ENCODE measurements around the gene GP9.

The GP9 gene

GRCh38 chr3:129045675-129046036 is 14.9 kb upstream of the GP9 start:
- no peak overlapping the region for H3K4me2 ChIP-seq (ENCODE audit: low read depth, low read length, poor library complexity, severe bottlenecking)
- no peak overlapping the region for H2AFZ ChIP-seq (ENCODE audit: low read length)
- H3K9me2 ChIP-seq (replicated peaks; ENCODE audit: low read depth, low read length) = no peaks in the 10 kb centered on the region
- no peaks in the 10 kb centered on the region for H3K79me2 ChIP-seq (ENCODE audit: insufficient read depth, low read length)
- no peak overlapping the region for H3K9ac ChIP-seq (ENCODE audit: low read depth, low read length, poor library complexity, severe bottlenecking)
- H3K9me3 ChIP-seq (ENCODE audit: insufficient read depth, low read depth, low read length) = peaks cover 7% of the 10 kb centered on the region; the same call in 1 of the 2 replicates
- H3K36me3 ChIP-seq (ENCODE audit: insufficient read depth, low read length) = no peaks in the 10 kb centered on the region
- H4K20me1 ChIP-seq (ENCODE audit: insufficient read depth, low read length, poor library complexity, severe bottlenecking) = no peaks in the 10 kb centered on the region
- no peaks in the 10 kb centered on the region for H3K27me3 ChIP-seq (ENCODE audit: insufficient read depth, low read length, poor library complexity, severe bottlenecking)
- H3K4me1 ChIP-seq (ENCODE audit: insufficient read depth, low read length, poor library complexity, severe bottlenecking) = no peaks in the 10 kb centered on the region
- TF ChIP-seq EZH2phosphoT487 (IDR thresholded peaks at IDR 0.05; ENCODE audit: borderline replicate concordance) (no peak), CTCF (conservative IDR thresholded peaks at IDR 0.05; ENCODE audit: low read length) (no peak)
- H3F3A ChIP-seq (ENCODE audit: low read depth) = no peaks in the 10 kb centered on the region
- no peak overlapping the region for H3K4me3 ChIP-seq (ENCODE audit: low read length, poor library complexity, severe bottlenecking)

GRCh38 chr3:129046037-129046731 is 14.4 kb upstream of the GP9 start:
- Histone ChIP-seq H3K27me3 (ENCODE audit: insufficient read depth, low read length, poor library complexity, severe bottlenecking) (no peaks in the 10 kb centered on the region), H3K9me2 (replicated peaks; ENCODE audit: low read depth, low read length) (no peaks in the 10 kb centered on the region), H2AFZ (ENCODE audit: low read length) (no peak overlapping the region), H3K4me2 (ENCODE audit: low read depth, low read length, poor library complexity, severe bottlenecking) (no peak overlapping the region), H3K9me3 (ENCODE audit: insufficient read depth, low read depth, low read length) (peaks cover 7% of the 10 kb centered on the region; the same call in 1 of the 2 replicates), H3K9ac (ENCODE audit: low read depth, low read length, poor library complexity, severe bottlenecking) (no peak overlapping the region), H3K79me2 (ENCODE audit: insufficient read depth, low read length) (no peaks in the 10 kb centered on the region), H3K36me3 (ENCODE audit: insufficient read depth, low read length) (no peaks in the 10 kb centered on the region), H3K4me1 (ENCODE audit: insufficient read depth, low read length, poor library complexity, severe bottlenecking) (no peaks in the 10 kb centered on the region), H4K20me1 (ENCODE audit: insufficient read depth, low read length, poor library complexity, severe bottlenecking) (no peaks in the 10 kb centered on the region), H3F3A (ENCODE audit: low read depth) (no peaks in the 10 kb centered on the region), H3K4me3 (ENCODE audit: low read length, poor library complexity, severe bottlenecking) (no peak overlapping the region)
- TF ChIP-seq EZH2phosphoT487 (IDR thresholded peaks at IDR 0.05; ENCODE audit: borderline replicate concordance) = no peak
- no peak for TF ChIP-seq CTCF (conservative IDR thresholded peaks at IDR 0.05; ENCODE audit: low read length)

- H2AFZ ChIP-seq (ENCODE audit: low read length) = no peak overlapping the region
- no peaks in the 10 kb centered on the region for H3K27me3 ChIP-seq (ENCODE audit: insufficient read depth, low read length, poor library complexity, severe bottlenecking)
- H3K79me2 ChIP-seq (ENCODE audit: insufficient read depth, low read length) = no peaks in the 10 kb centered on the region
- no peak overlapping the region for H3K4me2 ChIP-seq (ENCODE audit: low read depth, low read length, poor library complexity, severe bottlenecking)
- no peak overlapping the region for H3K4me3 ChIP-seq (ENCODE audit: low read length, poor library complexity, severe bottlenecking)
- no peak overlapping the region for H3K9ac ChIP-seq (ENCODE audit: low read depth, low read length, poor library complexity, severe bottlenecking)
- no peaks in the 10 kb centered on the region for H4K20me1 ChIP-seq (ENCODE audit: insufficient read depth, low read length, poor library complexity, severe bottlenecking)
- H3K4me1 ChIP-seq (ENCODE audit: insufficient read depth, low read length, poor library complexity, severe bottlenecking) = peaks cover 2% of the 10 kb centered on the region
- H3F3A ChIP-seq (ENCODE audit: low read depth) = no peaks in the 10 kb centered on the region
- TF ChIP-seq EZH2phosphoT487 (IDR thresholded peaks at IDR 0.05; ENCODE audit: borderline replicate concordance) (no peak), CTCF (conservative IDR thresholded peaks at IDR 0.05; ENCODE audit: low read length) (no peak)
- H3K9me3 ChIP-seq (ENCODE audit: insufficient read depth, low read depth, low read length) = peaks cover 7% of the 10 kb centered on the region; the same call in 1 of the 2 replicates
- no peaks in the 10 kb centered on the region for H3K9me2 ChIP-seq (replicated peaks; ENCODE audit: low read depth, low read length)
- H3K36me3 ChIP-seq (ENCODE audit: insufficient read depth, low read length) = no peaks in the 10 kb centered on the region
Measured at GRCh38 chr3:129046732-129047552, 13.6 kb upstream of the GP9 start.

Measured in Loucy (cell line).